VCaP (cell line): ENCODE results near the gene PRMT1.
"Not testable (repeated sequence)": the region's sequence is repeated elsewhere in the genome, so short reads cannot be mapped to it uniquely, and the experiment has no call there.

Experiments
- H3K27ac ChIP-seq: fragments of 450-650 bp; 2 replicates; pipeline ENCODE4 v1.5.1; 2017
- TF ChIP-seq, protein P1 (sequence below): fragments of 450-650 bp; conservative IDR thresholded peaks from 2 replicates; pipeline ENCODE4 v1.5.1; 2017; ENCODE audit warnings: mild to moderate bottlenecking, moderate library complexity

Gene PRMT1

GRCh38 chr19:49677231-49677900, at the start of gene PRMT1:
Gene PRMT1, plus strand, starts transcription at chr19:49677271. Its CDS starts 10 bp downstream, at chr19:49677281.
- TF ChIP-seq, protein P1, sequence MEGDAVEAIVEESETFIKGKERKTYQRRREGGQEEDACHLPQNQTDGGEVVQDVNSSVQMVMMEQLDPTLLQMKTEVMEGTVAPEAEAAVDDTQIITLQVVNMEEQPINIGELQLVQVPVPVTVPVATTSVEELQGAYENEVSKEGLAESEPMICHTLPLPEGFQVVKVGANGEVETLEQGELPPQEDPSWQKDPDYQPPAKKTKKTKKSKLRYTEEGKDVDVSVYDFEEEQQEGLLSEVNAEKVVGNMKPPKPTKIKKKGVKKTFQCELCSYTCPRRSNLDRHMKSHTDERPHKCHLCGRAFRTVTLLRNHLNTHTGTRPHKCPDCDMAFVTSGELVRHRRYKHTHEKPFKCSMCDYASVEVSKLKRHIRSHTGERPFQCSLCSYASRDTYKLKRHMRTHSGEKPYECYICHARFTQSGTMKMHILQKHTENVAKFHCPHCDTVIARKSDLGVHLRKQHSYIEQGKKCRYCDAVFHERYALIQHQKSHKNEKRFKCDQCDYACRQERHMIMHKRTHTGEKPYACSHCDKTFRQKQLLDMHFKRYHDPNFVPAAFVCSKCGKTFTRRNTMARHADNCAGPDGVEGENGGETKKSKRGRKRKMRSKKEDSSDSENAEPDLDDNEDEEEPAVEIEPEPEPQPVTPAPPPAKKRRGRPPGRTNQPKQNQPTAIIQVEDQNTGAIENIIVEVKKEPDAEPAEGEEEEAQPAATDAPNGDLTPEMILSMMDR = no peak
- peak within 1 kb of the TSS; percentile 96 for H3K27ac ChIP-seq

- H3K27ac ChIP-seq = peak overlapping the region; percentile 80
- TF ChIP-seq, protein P1 = no peak
These were observed 47.4 kb upstream of the PRMT1 start for GRCh38 chr19:49629659-49630058.

DNA sequence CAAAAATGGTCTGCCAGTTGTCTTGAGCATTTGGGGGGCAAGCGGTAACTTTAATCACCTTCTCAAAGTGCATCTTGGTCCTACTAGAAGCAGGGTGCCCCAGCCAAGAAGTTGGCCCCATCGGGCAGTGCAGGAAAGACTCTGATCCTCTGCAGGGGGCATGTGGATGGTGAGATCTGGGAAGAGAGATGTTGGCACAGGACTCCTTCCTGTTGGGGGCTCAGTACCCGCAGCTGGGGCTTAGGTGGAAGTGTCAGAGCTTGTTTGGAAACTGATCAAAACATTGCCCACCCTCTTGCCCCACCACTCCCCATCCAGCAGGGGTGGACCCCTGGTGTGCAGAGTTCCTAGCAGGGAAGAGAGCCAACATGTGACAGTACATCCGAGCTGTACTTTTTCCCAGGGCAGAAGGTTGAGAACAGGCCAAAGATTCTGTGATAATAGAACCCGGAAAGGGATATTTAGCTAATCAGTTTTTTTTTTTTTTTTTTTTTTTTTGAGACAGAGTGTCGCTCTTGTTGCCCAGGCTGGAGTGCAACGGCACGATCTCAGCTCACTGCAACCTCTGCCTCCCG, 46.0 kb upstream of the PRMT1 start:
- peak overlapping the region; percentile 80 for H3K27ac ChIP-seq
- TF ChIP-seq, protein P1 = no peak

- TF ChIP-seq, protein P1 = no peak
- H3K27ac ChIP-seq = peak overlapping the region; percentile 80
These were observed 45.4 kb upstream of the PRMT1 start for GRCh38 chr19:49631610-49632192.

GRCh38 chr19:49632576-49632975, 44.5 kb upstream of the PRMT1 start:
- no peak overlapping the region for H3K27ac ChIP-seq
- TF ChIP-seq, protein P1 = no peak

DNA sequence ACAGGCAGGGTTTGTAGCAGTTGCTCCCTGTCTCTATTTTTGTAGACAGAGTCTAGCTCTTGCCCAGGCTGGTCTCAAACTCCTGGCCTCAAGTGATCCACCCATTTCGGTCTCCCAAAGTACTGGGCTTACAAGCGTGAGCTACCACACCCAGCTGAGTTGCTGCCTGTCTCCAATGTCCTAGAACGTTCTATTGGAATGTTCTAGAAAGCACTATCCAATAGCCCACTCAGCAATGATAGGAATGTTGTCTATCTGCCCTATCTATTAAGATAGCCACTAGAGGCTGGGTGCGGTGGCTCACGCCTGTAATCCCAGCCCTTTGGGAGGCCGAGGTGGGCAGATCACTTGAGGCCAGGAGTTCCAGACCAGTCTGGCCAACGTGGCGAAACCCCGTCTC, 43.8 kb upstream of the PRMT1 start:
- not testable (repeated sequence) for H3K27ac ChIP-seq

DNA sequence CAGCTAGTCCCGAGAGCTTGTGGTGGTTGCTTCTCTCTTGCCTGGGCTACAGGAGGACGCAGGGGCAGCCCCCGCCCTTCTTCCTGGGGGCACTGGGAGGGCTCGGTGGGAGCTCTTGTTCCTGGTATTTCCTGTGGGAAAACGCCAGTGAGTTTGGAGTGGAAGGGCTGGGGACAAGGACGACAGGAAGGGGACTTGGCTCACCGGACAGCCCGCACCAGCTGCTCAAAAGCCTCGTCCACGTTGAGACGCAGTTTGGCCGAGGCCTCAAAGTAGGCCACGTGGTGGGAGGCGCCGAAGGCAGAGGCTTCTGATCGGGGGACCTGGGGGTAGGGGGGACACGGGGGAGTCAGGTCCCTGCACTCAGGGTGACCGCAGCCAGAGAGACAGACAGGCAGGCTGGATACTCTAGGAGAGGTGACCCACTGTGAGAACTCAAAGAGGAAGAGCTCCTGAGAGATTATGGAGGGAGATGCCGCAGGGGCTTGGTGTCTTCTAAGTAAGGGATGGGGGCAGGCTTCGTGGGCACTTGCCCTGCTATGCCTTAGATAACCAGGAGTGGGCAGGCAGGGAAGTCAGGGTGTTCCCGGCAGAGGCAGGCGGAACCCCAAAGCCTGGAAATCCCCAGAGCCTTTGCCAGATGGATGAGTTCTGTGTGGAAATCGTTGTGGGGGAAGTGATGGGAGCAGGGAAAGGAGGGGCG, 41.4 kb upstream of the PRMT1 start:
- no peak overlapping the region for H3K27ac ChIP-seq
- TF ChIP-seq, protein P1 = no peak
